Spleen (tissue), 7 donors: ENCODE results near the gene RPAP2.

Experiments
- CTCF ChIP-seq, 11 experiments: fragments of 200-600 bp in 7 of 11; fragments of 450-650 bp in 4 of 11; sonication (generic) in 4 of 11; IDR thresholded peaks in 8 of 11; conservative IDR thresholded peaks in 3 of 11; 1 replicate in 7 of 11; 2 replicates in 4 of 11; pipeline versions ENCODE4 v1.4.0 to v1.8.0; 2016 to 2021; ENCODE audit warnings: antibody characterized with exemption in 11 of 11, inconsistent platforms in 4 of 11, mild to moderate bottlenecking in 1 of 11
- POLR2AphosphoS5 ChIP-seq, 3 donors: sonication (generic); formaldehyde crosslinking; IDR thresholded peaks; one replicate each; pipeline ENCODE4 v1.5.1; 2017; ENCODE audit warnings: antibody characterized with exemption in 3 of 3
- donor health status: DM: no; HTN: no; CAD: no; lungs with moderate emphysema.
- donor health status: DM: no; HTN: no; CAD: no.
- donor health status: DM: no; HTN: no; CAD: no.

GRCh38 chr1:92342401-92342800, 43.5 kb downstream of the RPAP2 start:
- TF ChIP-seq CTCF (IDR thresholded peaks at IDR 0.05 in 8 of 11, conservative IDR thresholded peaks at IDR 0.05 in 3 of 11) (no peak), POLR2AphosphoS5 (IDR thresholded peaks at IDR 0.05) (no peak)
